MM.1S (cell line): ENCODE data around the gene MT1F.

Experiments
- DNase-seq: peaks from one replicate; pipeline ENCODE4 v3.0.0-alpha.2; 2015
- H2AFZ ChIP-seq: fragments of 300-600 bp; sonication (generic); 2 replicates; pipeline ENCODE4 v1.6.0; 2016; ENCODE audit warnings: antibody characterized with exemption, low read length
- H3F3A ChIP-seq: fragments of 300-600 bp; sonication (generic); 2 replicates; pipeline ENCODE4 v1.6.1; 2016; ENCODE audit warnings: mild to moderate bottlenecking, antibody characterized with exemption, low read length, moderate library complexity, mixed read lengths; ENCODE audit not compliant: insufficient read depth
- H3K27ac ChIP-seq: fragments of 300-600 bp; sonication (generic); 2 replicates; pipeline ENCODE4 v1.5.1; 2016; ENCODE audit warnings: mild to moderate bottlenecking, low read length
- H3K27me3 ChIP-seq: fragments of 300-600 bp; sonication (generic); replicated peaks from 2 replicates; pipeline ENCODE4 v1.6.0; 2016; ENCODE audit warnings: low read length; ENCODE audit not compliant: insufficient read depth
- H3K36me3 ChIP-seq: fragments of 300-600 bp; sonication (generic); replicated peaks from 2 replicates; pipeline ENCODE4 v1.6.1; 2016; ENCODE audit warnings: mild to moderate bottlenecking, low read length, mixed read lengths; ENCODE audit not compliant: insufficient read depth
- H3K4me1 ChIP-seq: fragments of 300-600 bp; sonication (generic); 2 replicates; pipeline ENCODE4 v1.6.1; 2016; ENCODE audit warnings: low read length, mixed read lengths
- H3K4me2 ChIP-seq: fragments of 300-600 bp; sonication (generic); 2 replicates; pipeline ENCODE4 v1.6.0; 2016; ENCODE audit warnings: low read depth, low read length
- H3K4me3 ChIP-seq: fragments of 300-600 bp; sonication (generic); 2 replicates; pipeline ENCODE4 v1.5.1; 2016; ENCODE audit warnings: low read length, mixed read lengths
- H3K79me2 ChIP-seq: fragments of 300-600 bp; sonication (generic); 2 replicates; pipeline ENCODE4 v1.6.1; 2016; ENCODE audit warnings: mixed run types, low read length, mixed read lengths
- H3K9ac ChIP-seq: fragments of 300-600 bp; sonication (generic); 2 replicates; pipeline ENCODE4 v1.6.1; 2016; ENCODE audit warnings: low read length, mixed read lengths
- H3K9me2 ChIP-seq: fragments of 300-600 bp; sonication (generic); replicated peaks from 2 replicates; pipeline ENCODE4 v1.6.1; 2016; ENCODE audit warnings: mild to moderate bottlenecking, low read length, mixed read lengths; ENCODE audit not compliant: insufficient read depth
- H3K9me3 ChIP-seq: fragments of 300-600 bp; sonication (generic); replicated peaks from 2 replicates; pipeline ENCODE4 v1.6.1; 2016; ENCODE audit warnings: mild to moderate bottlenecking, low read length, mixed read lengths; ENCODE audit not compliant: insufficient read depth
- H4K20me1 ChIP-seq: fragments of 300-600 bp; sonication (generic); 2 replicates; pipeline ENCODE4 v1.6.1; 2016; ENCODE audit warnings: mild to moderate bottlenecking, low read length, moderate library complexity, mixed read lengths; ENCODE audit not compliant: insufficient read depth
- CTCF ChIP-seq: fragments of 300-600 bp; sonication (generic); IDR thresholded peaks from 2 replicates; pipeline ENCODE4 v1.5.1; 2016; ENCODE audit warnings: antibody characterized with exemption, low read length, mixed read lengths
- EZH2 ChIP-seq: fragments of 300-600 bp; sonication (generic); optimal IDR thresholded peaks from 2 replicates; pipeline ENCODE3; 2017; ENCODE audit warnings: low read depth, mild to moderate bottlenecking, antibody characterized with exemption, low read length, mixed read lengths
- EZH2phosphoT487 ChIP-seq: fragments of 300-600 bp; sonication (generic); IDR thresholded peaks from 2 replicates; pipeline ENCODE4 v1.6.1; 2018; ENCODE audit warnings: antibody characterized with exemption, low read length

MT1F gene

GRCh38 chr16:56639045-56639444 lies 18.7 kb upstream of the MT1F start:
- no peak overlapping the region for H3K9ac ChIP-seq
- no peaks in the 10 kb centered on the region for H3F3A ChIP-seq
- H3K4me3 ChIP-seq: no peak overlapping the region
- H3K4me2 ChIP-seq: no peak overlapping the region
- no peaks in the 10 kb centered on the region for H4K20me1 ChIP-seq
- no peak for DNase-seq
- no peaks in the 10 kb centered on the region for H3K9me3 ChIP-seq
- H3K27ac ChIP-seq: no peak overlapping the region
- TF ChIP-seq EZH2 (no peak), EZH2phosphoT487 (no peak)
- no peaks in the 10 kb centered on the region for H3K36me3 ChIP-seq
- H3K79me2 ChIP-seq: no peaks in the 10 kb centered on the region
- H3K4me1 ChIP-seq: no peaks in the 10 kb centered on the region
- no peak overlapping the region for H2AFZ ChIP-seq
- H3K27me3 ChIP-seq: peaks cover 72% of the 10 kb centered on the region
- H3K9me2 ChIP-seq: no peaks in the 10 kb centered on the region

- peaks cover 72% of the 10 kb centered on the region for H3K27me3 ChIP-seq
Observed at GRCh38 chr16:56640076-56640475, 17.7 kb upstream of the MT1F start.

DNA sequence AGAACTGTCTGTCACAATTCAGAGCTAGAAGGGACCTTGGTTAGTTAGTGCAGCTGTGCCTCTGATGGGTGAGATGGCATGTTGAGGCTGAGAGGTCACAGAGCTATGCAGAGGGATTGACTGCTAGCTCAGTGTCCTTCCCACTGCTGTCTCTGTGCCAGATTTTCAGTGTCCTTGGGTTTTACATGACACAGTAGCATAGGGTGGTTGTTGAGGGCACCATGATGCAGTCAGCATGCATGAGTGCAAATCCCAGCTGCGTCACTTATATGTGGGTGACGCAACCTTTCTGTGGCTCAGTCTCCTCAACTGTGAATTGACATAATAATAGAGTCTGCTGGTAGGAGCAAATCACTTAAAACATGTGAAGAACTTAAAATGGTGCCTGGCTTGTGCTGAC lies 16.6 kb upstream of the MT1F start:
- no peak overlapping the region for H3K4me3 ChIP-seq
- H3K79me2 ChIP-seq: no peaks in the 10 kb centered on the region
- no peak overlapping the region for H3K27ac ChIP-seq
- no peaks in the 10 kb centered on the region for H3K36me3 ChIP-seq
- H4K20me1 ChIP-seq: no peaks in the 10 kb centered on the region
- H3K4me2 ChIP-seq: no peak overlapping the region
- no peaks in the 10 kb centered on the region for H3F3A ChIP-seq
- no peak for TF ChIP-seq CTCF
- no peak for TF ChIP-seq EZH2
- no peak for TF ChIP-seq EZH2phosphoT487
- H3K4me1 ChIP-seq: no peaks in the 10 kb centered on the region
- peaks cover 66% of the 10 kb centered on the region for H3K27me3 ChIP-seq
- H2AFZ ChIP-seq: no peak overlapping the region
- DNase-seq: no peak
- no peaks in the 10 kb centered on the region for H3K9me2 ChIP-seq
- H3K9ac ChIP-seq: no peak overlapping the region
- H3K9me3 ChIP-seq: no peaks in the 10 kb centered on the region

More at GRCh38 chr16:56640076-56640475, 17.7 kb upstream of the MT1F start:
- no peaks in the 10 kb centered on the region for H3F3A ChIP-seq
- no peak for DNase-seq
- no peaks in the 10 kb centered on the region for H3K4me1 ChIP-seq
- no peak overlapping the region for H3K27ac ChIP-seq
- H3K9ac ChIP-seq: no peak overlapping the region
- no peaks in the 10 kb centered on the region for H3K9me2 ChIP-seq
- no peak overlapping the region for H2AFZ ChIP-seq
- no peaks in the 10 kb centered on the region for H3K36me3 ChIP-seq
- TF ChIP-seq EZH2 (no peak), CTCF (no peak), EZH2phosphoT487 (no peak)
- no peaks in the 10 kb centered on the region for H3K79me2 ChIP-seq
- H3K4me3 ChIP-seq: no peak overlapping the region
- H3K9me3 ChIP-seq: no peaks in the 10 kb centered on the region
- no peak overlapping the region for H3K4me2 ChIP-seq
- H4K20me1 ChIP-seq: no peaks in the 10 kb centered on the region

- DNase-seq: peak; percentile 65
- Histone ChIP-seq H3K4me2 (peak overlapping the region; percentile 77), H3F3A (no peaks in the 10 kb centered on the region), H3K9me3 (no peaks in the 10 kb centered on the region), H3K9ac (no peak overlapping the region), H3K27me3 (peaks cover 56% of the 10 kb centered on the region), H3K27ac (no peak overlapping the region), H3K4me1 (no peaks in the 10 kb centered on the region), H4K20me1 (no peaks in the 10 kb centered on the region), H2AFZ (peak overlapping the region; percentile 42), H3K9me2 (no peaks in the 10 kb centered on the region), H3K36me3 (no peaks in the 10 kb centered on the region), H3K79me2 (no peaks in the 10 kb centered on the region), H3K4me3 (peak overlapping the region; percentile 32)
- TF ChIP-seq EZH2phosphoT487 (no peak), CTCF (peak; percentile 36)
Observed at GRCh38 chr16:56643080-56643778, 14.5 kb upstream of the MT1F start.
